Loucy (cell line): Measurements from ENCODE around the gene DLG2.

ENCODE experiments used
- EZH2phosphoT487 ChIP-seq: fragments of 200-600 bp; IDR thresholded peaks from 2 replicates; pipeline ENCODE4 v1.6.1; 2018; ENCODE audit warnings: antibody characterized with exemption, mild to moderate bottlenecking, moderate library complexity, borderline replicate concordance
- TF ChIP-seq, protein P1 (sequence below): fragments of 200-600 bp; sonication (generic); conservative IDR thresholded peaks from 2 replicates; pipeline ENCODE4 v1.5.1; 2014; ENCODE audit warnings: mild to moderate bottlenecking, antibody characterized with exemption, low read length

DNA sequence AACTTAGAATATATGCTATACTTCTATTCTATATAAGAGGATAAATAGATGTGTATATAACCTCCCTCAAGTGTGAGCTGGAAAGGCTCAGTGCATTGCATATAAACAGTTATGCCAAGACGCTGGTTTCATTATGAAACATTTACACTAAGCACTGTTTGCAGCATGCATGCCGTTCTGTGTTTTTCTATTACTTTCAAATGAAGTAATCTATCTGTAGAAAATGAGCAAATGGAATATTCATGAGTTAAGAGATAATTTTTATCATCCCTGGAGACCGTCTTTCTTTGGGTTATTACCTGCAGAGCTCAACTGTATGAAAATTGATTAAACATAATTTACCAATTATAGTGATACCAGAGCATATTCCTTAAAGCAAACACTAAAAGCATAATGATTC lies 1415.2 kb downstream of the DLG2 start:
- TF ChIP-seq, protein P1, sequence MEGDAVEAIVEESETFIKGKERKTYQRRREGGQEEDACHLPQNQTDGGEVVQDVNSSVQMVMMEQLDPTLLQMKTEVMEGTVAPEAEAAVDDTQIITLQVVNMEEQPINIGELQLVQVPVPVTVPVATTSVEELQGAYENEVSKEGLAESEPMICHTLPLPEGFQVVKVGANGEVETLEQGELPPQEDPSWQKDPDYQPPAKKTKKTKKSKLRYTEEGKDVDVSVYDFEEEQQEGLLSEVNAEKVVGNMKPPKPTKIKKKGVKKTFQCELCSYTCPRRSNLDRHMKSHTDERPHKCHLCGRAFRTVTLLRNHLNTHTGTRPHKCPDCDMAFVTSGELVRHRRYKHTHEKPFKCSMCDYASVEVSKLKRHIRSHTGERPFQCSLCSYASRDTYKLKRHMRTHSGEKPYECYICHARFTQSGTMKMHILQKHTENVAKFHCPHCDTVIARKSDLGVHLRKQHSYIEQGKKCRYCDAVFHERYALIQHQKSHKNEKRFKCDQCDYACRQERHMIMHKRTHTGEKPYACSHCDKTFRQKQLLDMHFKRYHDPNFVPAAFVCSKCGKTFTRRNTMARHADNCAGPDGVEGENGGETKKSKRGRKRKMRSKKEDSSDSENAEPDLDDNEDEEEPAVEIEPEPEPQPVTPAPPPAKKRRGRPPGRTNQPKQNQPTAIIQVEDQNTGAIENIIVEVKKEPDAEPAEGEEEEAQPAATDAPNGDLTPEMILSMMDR: no peak
- TF ChIP-seq EZH2phosphoT487: no peak
